ENCODE results near the gene EMC1. TPM values are rescaled to one million over a fixed set of nuclear protein-coding genes. Genes with fewer than 3 reads are reported as not detected.
"Not testable (repeated sequence)": the region's sequence is repeated elsewhere in the genome, so short reads cannot be mapped to it uniquely, and the experiment has no call there.

EMC1 gene
- total and polyA plus RNA-seq, 7 donors = 1.2 to 46.5 (median 19.6) TPM

DNA sequence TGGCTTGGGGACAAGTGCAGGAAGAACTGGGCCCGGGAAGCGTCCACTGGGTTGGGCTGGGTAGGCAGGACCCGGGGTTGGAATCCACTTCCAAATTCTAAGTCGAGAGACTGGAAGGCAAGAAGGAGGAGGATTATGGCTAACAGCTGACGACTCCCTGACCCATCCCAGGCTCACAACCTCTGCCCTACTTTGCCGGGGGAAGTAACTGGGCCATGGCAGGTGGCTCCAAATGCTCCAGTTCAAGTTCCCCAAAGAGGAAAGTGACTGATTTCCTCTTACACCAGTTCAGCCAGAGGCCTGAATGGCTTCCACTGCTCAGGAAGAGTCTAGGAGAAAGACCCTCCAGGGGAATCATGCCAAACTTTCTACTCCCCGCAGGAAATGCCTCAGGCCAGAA is 11.4 kb downstream of the EMC1 start:
- 80 to 89% methylated on average over 7 of the region's 7 CpGs for WGBS, 2 donors
- Histone ChIP-seq H3K27me3 (no peaks in the 10 kb centered on the region), H3K4me1 (peaks cover 0 to 5% (median 2%) of the 10 kb centered on the region in 4 donors), H3K9me3 (no peaks in the 10 kb centered on the region), H3K4me3 (no peak overlapping the region), H3K36me3 (peaks cover 33 to 98% (median 61%) of the 10 kb centered on the region in 4 donors), H3K27ac (peak overlapping the region in 1 of 4 donors; percentile 13)
- DNase-seq = no peak
- TF ChIP-seq EP300 (IDR thresholded peaks at IDR 0.05) (no peak), POLR2A (IDR thresholded peaks at IDR 0.05) (no peak), POLR2AphosphoS5 (IDR thresholded peaks at IDR 0.05) (no peak)
- TF ChIP-seq, protein P1, sequence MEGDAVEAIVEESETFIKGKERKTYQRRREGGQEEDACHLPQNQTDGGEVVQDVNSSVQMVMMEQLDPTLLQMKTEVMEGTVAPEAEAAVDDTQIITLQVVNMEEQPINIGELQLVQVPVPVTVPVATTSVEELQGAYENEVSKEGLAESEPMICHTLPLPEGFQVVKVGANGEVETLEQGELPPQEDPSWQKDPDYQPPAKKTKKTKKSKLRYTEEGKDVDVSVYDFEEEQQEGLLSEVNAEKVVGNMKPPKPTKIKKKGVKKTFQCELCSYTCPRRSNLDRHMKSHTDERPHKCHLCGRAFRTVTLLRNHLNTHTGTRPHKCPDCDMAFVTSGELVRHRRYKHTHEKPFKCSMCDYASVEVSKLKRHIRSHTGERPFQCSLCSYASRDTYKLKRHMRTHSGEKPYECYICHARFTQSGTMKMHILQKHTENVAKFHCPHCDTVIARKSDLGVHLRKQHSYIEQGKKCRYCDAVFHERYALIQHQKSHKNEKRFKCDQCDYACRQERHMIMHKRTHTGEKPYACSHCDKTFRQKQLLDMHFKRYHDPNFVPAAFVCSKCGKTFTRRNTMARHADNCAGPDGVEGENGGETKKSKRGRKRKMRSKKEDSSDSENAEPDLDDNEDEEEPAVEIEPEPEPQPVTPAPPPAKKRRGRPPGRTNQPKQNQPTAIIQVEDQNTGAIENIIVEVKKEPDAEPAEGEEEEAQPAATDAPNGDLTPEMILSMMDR (IDR thresholded peaks at IDR 0.05) = no peak
- intact Hi-C loops (cut with DNase I) = loop anchor here (5.0 to 10.0 kb wide), 2 partner anchors 83 to 335 kb away; partner anchors contain the start of gene ALDH4A1

DNA sequence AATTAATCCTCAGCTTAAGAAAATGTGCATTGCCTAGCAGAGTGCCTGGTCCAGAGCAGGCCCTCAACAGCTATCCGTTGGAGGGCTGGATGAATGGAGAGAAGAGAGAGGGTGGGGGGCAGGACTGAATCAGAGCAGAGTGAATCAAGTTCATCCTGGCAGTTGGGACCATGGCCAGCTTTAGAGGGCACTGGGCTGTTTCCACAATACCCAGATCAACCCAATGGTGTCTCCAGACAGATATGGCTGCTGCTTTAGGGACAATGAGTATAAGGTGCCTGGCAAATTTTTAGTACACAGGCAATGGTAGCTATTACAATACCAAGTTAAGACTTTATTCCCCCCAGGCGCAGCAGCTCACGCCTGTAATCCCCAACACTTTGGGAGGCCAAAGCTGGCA is 17.1 kb downstream of the EMC1 start:
- Histone ChIP-seq H3K4me3 (no peak overlapping the region), H3K4me1 (peaks cover 0 to 39% (median 37%) of the 10 kb centered on the region in 4 donors), H3K27ac (peak overlapping the region; percentile 15 to 81 (median 56)), H3K9me3 (no peaks in the 10 kb centered on the region), H3K36me3 (peaks cover 9 to 91% (median 39%) of the 10 kb centered on the region in 4 donors), H3K27me3 (no peaks in the 10 kb centered on the region)
- 94 to 96% methylated on average over 3 of the region's 3 CpGs for WGBS, 2 donors
- TF ChIP-seq POLR2A (IDR thresholded peaks at IDR 0.05) (no peak), POLR2AphosphoS5 (IDR thresholded peaks at IDR 0.05) (no peak), EP300 (IDR thresholded peaks at IDR 0.05) (no peak)
- TF ChIP-seq, protein P1 (IDR thresholded peaks at IDR 0.05) = no peak
- no peak for DNase-seq
- intact Hi-C loops (cut with DNase I) = no loop called here

DNA sequence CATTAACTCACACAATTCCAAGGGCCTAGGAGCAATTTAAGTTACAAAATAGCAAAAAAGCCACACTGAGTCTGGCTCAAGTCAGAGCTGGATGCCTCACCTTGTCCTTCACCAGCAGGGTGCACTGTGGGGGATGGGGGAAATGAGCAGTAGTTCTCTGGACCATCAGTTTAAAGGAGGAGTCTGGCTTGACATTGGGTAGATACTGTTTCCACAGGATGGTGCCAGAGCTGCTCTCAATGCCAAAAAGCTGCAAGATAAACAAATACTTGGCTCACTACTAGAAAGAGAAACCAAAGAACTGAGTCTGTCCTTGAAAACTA is 18.8 kb downstream of the EMC1 start:
- intact Hi-C loops (cut with DNase I) = no loop called here
- DNase-seq = peak; percentile 79

DNA sequence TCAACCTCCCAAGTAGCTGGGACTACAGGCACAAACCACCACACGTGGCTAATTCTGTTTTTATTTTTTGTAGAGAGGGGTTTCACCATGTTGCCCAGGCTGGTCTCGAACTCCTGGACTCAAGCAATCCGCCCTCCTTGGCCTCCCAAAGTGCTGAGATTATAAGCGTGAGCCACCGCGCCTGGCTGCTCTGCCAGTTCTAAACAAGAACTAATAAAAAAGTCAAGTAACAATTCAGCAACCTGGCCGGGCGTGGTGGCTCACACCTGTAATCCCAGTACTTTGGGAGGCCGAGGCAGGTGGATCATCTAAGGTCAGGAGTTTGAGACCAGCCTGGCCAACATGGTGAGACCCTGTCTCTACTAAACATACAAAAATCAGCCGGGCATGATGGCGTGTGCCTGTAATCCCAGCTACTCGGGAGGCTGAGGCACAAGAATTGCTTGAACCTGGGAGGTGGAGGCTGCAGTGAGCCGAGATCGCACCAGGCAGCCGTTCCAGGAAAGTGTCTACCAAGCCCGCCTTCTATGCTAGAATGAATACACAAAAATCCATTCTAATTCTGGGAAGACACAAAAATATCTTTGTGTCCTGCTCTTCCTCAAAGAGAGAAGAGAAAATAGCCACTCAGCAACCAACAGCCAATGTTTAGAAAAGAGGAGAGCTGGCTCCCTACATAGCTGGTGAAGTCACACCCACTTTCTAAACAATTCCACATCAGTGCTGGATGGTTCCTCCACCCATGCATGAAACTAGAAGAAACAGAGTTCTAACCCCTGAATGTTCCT is 19.4 kb downstream of the EMC1 start:
- H3K9me3 ChIP-seq; H3K27me3 ChIP-seq; H3K4me3 ChIP-seq; intact Hi-C loops (cut with DNase I); DNase-seq: not testable (repeated sequence)
- Histone ChIP-seq H3K36me3 (peaks cover 0 to 91% (median 21%) of the 10 kb centered on the region in 4 donors), H3K27ac (peak overlapping the region; percentile 64 to 81 (median 73)), H3K4me1 (peaks cover 0 to 39% (median 37%) of the 10 kb centered on the region in 4 donors)
- 88 to 91% methylated on average over 16 of the region's 16 CpGs for WGBS, 2 donors
- peak in 3 of 4 donors; percentile 50 to 61 (median 58) for TF ChIP-seq POLR2AphosphoS5 (IDR thresholded peaks at IDR 0.05)

More for the DNA sequence above, 18.8 kb downstream of the EMC1 start:
- TF ChIP-seq, protein P1 (IDR thresholded peaks at IDR 0.05) = peak in 2 of 4 experiments; percentile 7 to 40
- no peak for TF ChIP-seq POLR2A (IDR thresholded peaks at IDR 0.05)
- peaks cover 0 to 39% (median 37%) of the 10 kb centered on the region in 4 donors for H3K4me1 ChIP-seq
- H3K27ac ChIP-seq = peak overlapping the region; percentile 64 to 81 (median 73)
- H3K9me3 ChIP-seq = no peaks in the 10 kb centered on the region
- no peak overlapping the region for H3K4me3 ChIP-seq
- peaks cover 3 to 91% (median 23%) of the 10 kb centered on the region in 4 donors for H3K36me3 ChIP-seq
- no peaks in the 10 kb centered on the region for H3K27me3 ChIP-seq

DNA sequence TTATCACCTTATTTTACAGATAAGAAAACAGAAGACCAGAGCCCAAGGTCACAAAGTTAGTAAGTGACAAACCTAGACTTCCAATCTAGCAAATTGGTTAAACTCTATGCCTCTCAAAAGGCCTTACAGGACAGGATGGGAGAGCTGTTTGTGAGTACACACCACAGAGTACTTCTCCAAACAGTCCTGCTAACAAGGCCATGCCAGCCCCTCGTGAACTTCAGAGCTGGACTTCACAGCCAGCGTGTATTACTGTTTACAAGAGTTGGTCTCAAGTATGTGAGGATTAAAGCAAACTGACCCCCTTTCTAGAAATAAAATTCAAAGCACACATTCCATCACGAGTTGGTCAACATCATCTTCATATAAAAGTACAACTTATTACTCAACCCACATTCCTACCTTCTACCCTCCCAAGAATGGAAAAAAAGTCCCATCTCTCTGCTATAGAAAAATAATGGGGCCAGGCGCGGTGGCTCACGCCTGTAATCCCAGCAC is 21.4 kb downstream of the EMC1 start:
- Histone ChIP-seq H3K27me3 (no peaks in the 10 kb centered on the region), H3K4me3 (no peak overlapping the region), H3K27ac (no peak overlapping the region), H3K9me3 (no peaks in the 10 kb centered on the region), H3K36me3 (peaks cover 6 to 91% (median 27%) of the 10 kb centered on the region in 4 donors), H3K4me1 (peaks cover 0 to 39% (median 37%) of the 10 kb centered on the region in 4 donors)
- intact Hi-C loops (cut with DNase I) = no loop called here
- DNase-seq = no peak
- 86 to 87% methylated on average over 6 of the region's 6 CpGs for WGBS, 2 donors
- TF ChIP-seq, protein P1 (IDR thresholded peaks at IDR 0.05) = no peak
- no peak for TF ChIP-seq EP300 (IDR thresholded peaks at IDR 0.05)
- no peak for TF ChIP-seq POLR2AphosphoS5 (IDR thresholded peaks at IDR 0.05)
- TF ChIP-seq POLR2A (IDR thresholded peaks at IDR 0.05) = no peak
